ENCODE measurements around the gene AEN. TPM values are rescaled to one million over a fixed set of nuclear protein-coding genes. Genes with fewer than 3 reads are reported as not detected.

AEN gene
- total RNA-seq, 1 experiment from 2014 or later, result 67.6 TPM

- Mint-ChIP-seq H3K9me3 (ENCODE audit: unreplicated experiment) (no peaks in the 10 kb centered on the region), H3K27ac (ENCODE audit: low read depth, unreplicated experiment) (no peak overlapping the region), H3K4me3 (ENCODE audit: unreplicated experiment) (no peak overlapping the region), H3K36me3 (ENCODE audit: insufficient read depth, unreplicated experiment) (no peaks in the 10 kb centered on the region), H3K4me1 (ENCODE audit: insufficient read depth, unreplicated experiment) (no peaks in the 10 kb centered on the region), H3K27me3 (ENCODE audit: insufficient read depth, unreplicated experiment) (peaks cover 80% of the 10 kb centered on the region)
- no TSS peak for BruUV-seq (replicated peaks)
- no peak for TF ChIP-seq CTCF (IDR thresholded peaks at IDR 0.05; ENCODE audit: unreplicated experiment)
- ChIA-PET CTCF (no interaction called here), POLR2A (no interaction called here)
- intact Hi-C loops (cut with micrococcal nuclease), result no loop called here
- no peak for DNase-seq (ENCODE audit: unreplicated experiment)
Measured at GRCh38 chr15:88606070-88606794, 14.9 kb upstream of the AEN start.

- H3K4me1 Mint-ChIP-seq (ENCODE audit: insufficient read depth, unreplicated experiment), result no peaks in the 10 kb centered on the region
- ChIA-PET CTCF (no interaction called here), POLR2A (no interaction called here)
- no TSS peak for BruUV-seq (replicated peaks)
- peaks cover 84% of the 10 kb centered on the region for H3K27me3 Mint-ChIP-seq (ENCODE audit: insufficient read depth, unreplicated experiment)
- TF ChIP-seq CTCF (IDR thresholded peaks at IDR 0.05; ENCODE audit: unreplicated experiment), result no peak
- intact Hi-C loops (cut with micrococcal nuclease), result no loop called here
- no peak overlapping the region for H3K4me3 Mint-ChIP-seq (ENCODE audit: unreplicated experiment)
- H3K9me3 Mint-ChIP-seq (ENCODE audit: unreplicated experiment), result no peaks in the 10 kb centered on the region
- DNase-seq (ENCODE audit: unreplicated experiment), result no peak
- H3K36me3 Mint-ChIP-seq (ENCODE audit: insufficient read depth, unreplicated experiment), result no peaks in the 10 kb centered on the region
- H3K27ac Mint-ChIP-seq (ENCODE audit: low read depth, unreplicated experiment), result no peak overlapping the region
Measured at GRCh38 chr15:88607951-88608350, 13.2 kb upstream of the AEN start.

- no peak for TF ChIP-seq CTCF (IDR thresholded peaks at IDR 0.05; ENCODE audit: unreplicated experiment)
- POLR2A ChIA-PET, result no interaction called here
- Mint-ChIP-seq H3K27me3 (ENCODE audit: insufficient read depth, unreplicated experiment) (peaks cover 79% of the 10 kb centered on the region), H3K4me1 (ENCODE audit: insufficient read depth, unreplicated experiment) (no peaks in the 10 kb centered on the region), H3K36me3 (ENCODE audit: insufficient read depth, unreplicated experiment) (no peaks in the 10 kb centered on the region), H3K9me3 (ENCODE audit: unreplicated experiment) (no peaks in the 10 kb centered on the region), H3K27ac (ENCODE audit: low read depth, unreplicated experiment) (no peak overlapping the region), H3K4me3 (ENCODE audit: unreplicated experiment) (no peak overlapping the region)
- no TSS peak for BruUV-seq (replicated peaks)
- intact Hi-C loops (cut with micrococcal nuclease), result no loop called here
- no peak for DNase-seq (ENCODE audit: unreplicated experiment)
- CTCF ChIA-PET, result no interaction called here
Measured at GRCh38 chr15:88608607-88609181, 12.4 kb upstream of the AEN start.

GRCh38 chr15:88609344-88610090 lies 11.6 kb upstream of the AEN start:
- peaks cover 71% of the 10 kb centered on the region for H3K27me3 Mint-ChIP-seq (ENCODE audit: insufficient read depth, unreplicated experiment)

More at GRCh38 chr15:88609344-88610090, 11.6 kb upstream of the AEN start:
- no peaks in the 10 kb centered on the region for H3K9me3 Mint-ChIP-seq (ENCODE audit: unreplicated experiment)
- H3K4me3 Mint-ChIP-seq (ENCODE audit: unreplicated experiment), result no peak overlapping the region
- intact Hi-C loops (cut with micrococcal nuclease), result no loop called here
- H3K36me3 Mint-ChIP-seq (ENCODE audit: insufficient read depth, unreplicated experiment), result no peaks in the 10 kb centered on the region
- no peak for DNase-seq (ENCODE audit: unreplicated experiment)
- no peak for TF ChIP-seq CTCF (IDR thresholded peaks at IDR 0.05; ENCODE audit: unreplicated experiment)
- ChIA-PET POLR2A (interaction anchor here (0.7 kb wide), 1 partner anchor 343 kb away, joined by 3 read pairs; no protein-coding TSS in a partner anchor), CTCF (interaction anchor here (0.6 to 0.7 kb wide), 2 partner anchors 45 to 838 kb away, joined by 3 to 8 read pairs; no protein-coding TSS in a partner anchor)
- H3K27ac Mint-ChIP-seq (ENCODE audit: low read depth, unreplicated experiment), result no peak overlapping the region
- BruUV-seq (replicated peaks), result no TSS peak
- H3K4me1 Mint-ChIP-seq (ENCODE audit: insufficient read depth, unreplicated experiment), result no peaks in the 10 kb centered on the region
